ENCODE data around the gene NANOS3.
A peak's percentile ranks its signal among the peaks of the same experiment; 100 is the strongest.
"Not testable (repeated sequence)": the region's sequence is repeated elsewhere in the genome, so short reads cannot be mapped to it uniquely, and the experiment has no call there.

Gene NANOS3

DNA sequence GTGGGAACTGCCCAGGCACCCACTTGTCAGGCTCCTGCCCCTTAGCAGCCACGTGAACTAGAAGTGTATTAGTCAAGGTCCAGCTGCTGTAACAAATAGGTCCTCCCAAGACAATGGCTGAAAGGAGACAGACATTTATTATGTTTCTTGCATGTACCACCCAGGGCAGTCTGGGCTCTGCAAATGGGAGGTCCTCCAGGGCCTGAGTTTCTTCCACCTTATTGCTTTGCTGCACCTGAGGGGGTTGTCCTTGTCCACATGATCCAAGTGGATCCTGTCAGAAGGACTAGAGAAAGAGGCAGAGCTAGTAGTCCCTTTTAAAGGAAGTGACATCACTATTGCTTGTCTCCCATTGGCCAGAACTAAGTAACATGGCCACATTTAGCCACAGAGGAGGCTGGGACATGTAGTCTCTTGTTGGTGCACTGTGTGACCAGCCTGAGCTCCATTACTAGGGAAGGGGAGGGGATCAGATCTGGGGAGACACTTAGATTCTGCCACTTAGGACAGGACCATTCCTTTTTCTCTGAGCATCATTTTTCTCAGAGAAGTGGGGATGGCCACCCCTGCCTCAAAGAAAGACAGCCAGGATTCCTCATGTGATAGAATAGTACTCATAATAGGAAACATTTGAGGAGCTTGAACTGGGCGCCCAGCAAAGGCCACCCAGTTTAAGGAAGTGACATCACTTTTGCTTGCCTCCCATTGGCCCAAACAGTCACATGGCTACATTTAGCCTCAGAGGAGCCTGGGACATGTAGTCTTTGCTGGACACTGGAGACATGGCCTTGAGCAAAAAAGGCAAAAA lies 44.2 kb downstream of the NANOS3 start:
- DNase-seq, result peak; percentile 72

DNA sequence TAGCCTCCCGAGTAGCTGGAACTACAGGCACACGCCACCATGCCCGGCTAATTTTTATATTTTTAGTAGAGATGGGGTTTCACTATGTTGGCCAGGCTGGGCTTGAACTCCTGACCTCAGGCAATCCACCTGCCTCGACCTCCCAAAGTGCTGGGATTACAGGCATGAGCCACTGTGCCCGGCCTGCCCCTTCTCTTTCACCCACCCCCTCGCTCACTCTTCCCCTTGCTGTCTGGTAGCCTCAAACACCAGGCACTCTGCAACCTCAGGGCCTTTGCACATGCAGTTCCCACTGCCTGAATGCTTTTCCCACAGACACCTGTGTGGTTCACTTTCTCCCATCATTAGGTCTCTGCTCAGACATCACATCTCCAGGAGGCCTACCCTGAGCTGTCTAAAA lies 45.2 kb downstream of the NANOS3 start:
- not testable (repeated sequence) for DNase-seq

DNA sequence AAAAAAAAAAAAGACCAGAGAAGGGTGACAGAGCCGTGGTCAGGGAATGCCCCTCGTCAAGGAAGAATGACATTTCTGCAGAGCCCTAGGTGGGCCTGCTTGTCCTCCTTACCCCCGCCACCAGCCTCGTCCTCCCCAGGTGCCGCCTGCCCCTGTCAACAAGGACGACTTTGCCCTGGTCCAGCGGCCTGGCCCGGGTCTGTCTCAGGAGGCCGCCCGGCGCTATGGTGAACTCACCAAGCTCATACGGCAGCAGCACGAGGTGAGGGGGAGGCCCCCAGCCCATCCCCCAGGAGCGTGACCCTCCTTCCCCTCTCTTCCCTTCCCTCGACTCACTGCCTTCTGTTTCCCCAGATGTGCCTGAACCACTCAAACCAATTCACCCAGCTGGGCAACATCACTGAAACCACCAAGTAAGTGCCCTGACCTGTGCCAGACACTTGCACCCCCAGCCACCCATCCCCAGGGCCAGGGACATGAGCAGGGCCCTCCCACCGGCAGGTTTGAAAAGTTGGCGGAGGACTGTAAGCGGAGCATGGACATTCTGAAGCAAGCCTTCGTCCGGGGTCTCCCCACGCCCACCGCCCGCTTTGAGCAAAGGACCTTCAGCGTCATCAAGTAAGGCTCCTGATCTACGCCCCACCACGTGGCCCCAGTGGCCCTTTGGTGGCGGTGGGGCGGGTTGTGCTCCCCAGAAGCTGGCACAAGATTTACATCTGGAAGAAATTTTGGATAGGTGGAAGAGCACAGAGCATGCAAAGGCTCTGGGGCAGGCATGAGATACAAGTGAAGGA lies 46.5 kb downstream of the NANOS3 start:
- DNase-seq, result no peak

DNA sequence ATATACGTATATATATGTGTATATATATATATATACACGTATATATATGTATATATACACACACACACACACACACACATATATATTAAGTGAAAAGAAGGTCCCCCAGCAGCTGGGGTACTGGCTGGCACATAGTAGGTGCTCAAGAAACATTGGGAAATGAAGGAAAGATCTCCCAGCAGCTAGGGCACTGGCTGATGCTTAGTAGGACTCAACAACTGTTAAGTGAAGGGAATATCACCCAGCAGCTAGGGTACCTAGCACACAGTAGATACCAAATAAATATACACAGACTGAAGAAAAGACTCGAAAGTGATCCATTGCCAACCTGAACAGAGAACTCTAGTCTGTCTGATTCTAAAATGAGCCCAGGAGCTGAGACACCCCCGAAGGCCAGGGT lies 49.1 kb downstream of the NANOS3 start:
- DNase-seq, result no peak

DNA sequence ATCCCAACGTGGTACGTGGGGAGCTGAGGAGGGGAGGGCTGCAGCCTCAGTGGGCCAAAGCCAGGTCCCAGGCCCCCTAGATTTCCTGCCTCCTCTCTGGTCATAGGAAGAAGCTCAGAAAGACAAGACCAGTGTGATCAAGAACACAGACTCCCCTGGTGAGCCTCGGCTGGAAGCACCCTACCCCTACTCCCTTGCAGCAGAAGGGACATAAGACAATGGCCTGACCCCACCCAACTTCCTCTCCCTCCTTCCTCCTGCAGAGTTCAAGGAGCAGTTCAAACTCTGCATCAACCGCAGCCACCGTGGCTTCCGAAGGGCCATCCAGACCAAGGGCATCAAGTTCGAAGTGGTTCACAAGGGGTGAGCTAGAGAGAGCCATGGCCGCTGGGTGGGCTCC lies 49.8 kb downstream of the NANOS3 start:
- no peak for DNase-seq

DNA sequence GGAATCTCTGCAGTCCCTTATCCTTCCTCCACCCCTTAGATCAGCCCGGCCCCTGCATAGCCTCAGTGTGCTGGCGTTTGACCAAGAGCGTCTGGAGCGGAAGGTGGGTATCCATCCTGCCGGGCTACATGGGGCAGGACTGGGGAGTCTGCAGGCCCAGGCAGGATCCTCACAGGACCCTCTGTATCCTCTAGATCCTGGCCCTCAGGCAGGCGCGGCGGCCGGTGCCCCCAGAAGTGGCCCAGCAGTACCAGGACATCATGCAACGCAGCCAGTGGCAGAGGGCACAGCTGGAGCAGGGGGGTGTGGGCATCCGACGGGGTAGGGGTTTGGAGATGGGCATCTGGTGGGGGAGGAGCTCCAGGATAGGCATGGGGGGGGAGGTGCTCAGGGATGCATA lies 52.4 kb downstream of the NANOS3 start:
- no peak for DNase-seq

DNA sequence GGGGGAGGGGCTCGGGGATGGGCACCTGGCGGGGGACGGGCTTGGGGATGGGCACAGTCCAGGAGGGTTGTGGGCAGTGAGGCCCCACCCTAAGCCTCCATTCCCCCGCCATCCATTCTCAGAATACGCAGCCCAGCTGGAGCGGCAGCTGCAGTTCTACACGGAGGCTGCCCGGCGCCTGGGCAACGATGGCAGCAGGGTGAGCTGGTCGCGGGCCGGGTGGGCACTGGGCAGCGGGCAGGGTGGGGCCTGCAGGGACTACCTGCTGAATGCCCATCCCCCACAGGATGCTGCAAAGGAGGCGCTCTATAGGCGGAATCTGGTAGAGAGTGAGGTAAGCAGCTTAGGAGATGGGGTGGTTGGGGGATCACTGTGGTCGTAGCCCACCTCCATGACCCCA lies 53.0 kb downstream of the NANOS3 start:
- DNase-seq, result no peak
